GM23338 (cell line): ENCODE measurements around the gene TIMM17B. TPM values are rescaled to one million over a fixed set of nuclear protein-coding genes. Genes with fewer than 3 reads are reported as not detected.

Source experiments
- ATAC-seq: fragments of 200-7000 bp; cut with Tn5 transposase; 3 replicates; pipeline ENCODE4 v1.9.1; 2020
- DNase-seq: peaks from one replicate; pipeline ENCODE4 v3.0.0-alpha.2; 2015; ENCODE audit warnings: low spot score
- H2AFZ ChIP-seq: fragments of 200-600 bp; sonication (generic); 2 replicates; pipeline ENCODE4 v1.8.0; 2016; ENCODE audit warnings: antibody characterized with exemption, mild to moderate bottlenecking, moderate library complexity
- H3F3A ChIP-seq: fragments of 200-600 bp; sonication (generic); replicated peaks from 2 replicates; pipeline ENCODE4 v1.8.0; 2017; ENCODE audit warnings: antibody characterized with exemption, mixed run types, low read depth
- H3K27ac ChIP-seq: fragments of 200-600 bp; sonication (generic); 2 replicates; pipeline ENCODE4 v1.6.1; 2016; ENCODE audit warnings: low read depth
- H3K27me3 ChIP-seq: fragments of 200-600 bp; sonication (generic); 2 replicates; pipeline ENCODE4 v1.8.0; 2016; ENCODE audit warnings: mild to moderate bottlenecking, mixed run types, moderate library complexity; ENCODE audit not compliant: insufficient read depth
- H3K36me3 ChIP-seq: fragments of 200-600 bp; sonication (generic); 2 replicates; pipeline ENCODE4 v1.8.0; 2016; ENCODE audit warnings: mild to moderate bottlenecking; ENCODE audit not compliant: insufficient read depth
- H3K4me1 ChIP-seq: fragments of 200-600 bp; sonication (generic); 2 replicates; pipeline ENCODE4 v1.8.0; 2016; ENCODE audit warnings: mild to moderate bottlenecking, moderate library complexity; ENCODE audit not compliant: insufficient read depth
- H3K4me2 ChIP-seq: fragments of 200-600 bp; sonication (generic); 2 replicates; pipeline ENCODE4 v1.7.1; 2017; ENCODE audit warnings: mixed run types
- H3K4me3 ChIP-seq: fragments of 200-600 bp; sonication (generic); 2 replicates; pipeline ENCODE4 v1.6.1; 2016; ENCODE audit warnings: mixed run types
- H3K79me2 ChIP-seq: fragments of 200-600 bp; sonication (generic); replicated peaks from 2 replicates; pipeline ENCODE4 v1.8.0; 2017; ENCODE audit warnings: mild to moderate bottlenecking; ENCODE audit not compliant: insufficient read depth
- H3K9me2 ChIP-seq: fragments of 200-600 bp; sonication (generic); 2 replicates; pipeline ENCODE4 v1.8.0; 2017; ENCODE audit not compliant: insufficient read depth
- H4K20me1 ChIP-seq: fragments of 200-600 bp; sonication (generic); replicated peaks from 2 replicates; pipeline ENCODE4 v1.8.0; 2017; ENCODE audit warnings: mild to moderate bottlenecking; ENCODE audit not compliant: insufficient read depth
- H3K27ac Mint-ChIP-seq: 2 replicates; pipeline ENCODE4 v1.8.0; 2020; ENCODE audit warnings: inconsistent platforms, mild to moderate bottlenecking, moderate library complexity, mixed read lengths
- H3K27me3 Mint-ChIP-seq: 3 replicates; pipeline ENCODE4 v1.8.0; 2022; ENCODE audit warnings: low read depth, mild to moderate bottlenecking, moderate library complexity, mixed read lengths, inconsistent platforms; ENCODE audit not compliant: insufficient read depth, poor library complexity
- H3K36me3 Mint-ChIP-seq: 3 replicates; pipeline ENCODE4 v1.8.0; 2021; ENCODE audit warnings: low read depth, mild to moderate bottlenecking, inconsistent platforms, moderate library complexity, mixed read lengths
- H3K4me1 Mint-ChIP-seq: 3 replicates; pipeline ENCODE4 v1.8.0; 2020; ENCODE audit warnings: mild to moderate bottlenecking, inconsistent platforms, mixed read lengths
- H3K4me3 Mint-ChIP-seq: 3 replicates; pipeline ENCODE4 v1.8.0; 2021; ENCODE audit warnings: moderate library complexity, mild to moderate bottlenecking, inconsistent platforms, mixed read lengths
- H3K9me3 Mint-ChIP-seq: 3 replicates; pipeline ENCODE4 v1.8.0; 2020; ENCODE audit warnings: moderate library complexity, mild to moderate bottlenecking, inconsistent platforms, mixed read lengths
- CTCF ChIP-seq, 2 experiments: fragments of 200-600 bp in 1 of 2; sonication (generic) in 1 of 2; conservative IDR thresholded peaks; 2 replicates each; pipeline versions ENCODE4 v1.5.1 to v1.6.1; 2016 to 2017; ENCODE audit warnings: antibody characterized with exemption in 2 of 2, low read depth in 2 of 2, mild to moderate bottlenecking in 2 of 2, moderate library complexity in 1 of 2
- EZH2phosphoT487 ChIP-seq: fragments of 200-600 bp; sonication (generic); IDR thresholded peaks from one replicate; pipeline ENCODE4 v1.8.1; 2018; ENCODE audit warnings: antibody characterized with exemption; ENCODE audit not compliant: unreplicated experiment
- JUNB ChIP-seq: IDR thresholded peaks from one replicate; pipeline ENCODE4 v1.6.1; 2016; ENCODE audit warnings: antibody characterized with exemption; ENCODE audit not compliant: unreplicated experiment
- NANOG ChIP-seq: IDR thresholded peaks from 2 replicates; pipeline ENCODE4 v1.6.1; 2016; ENCODE audit warnings: antibody characterized with exemption, borderline replicate concordance
- POLR2AphosphoS5 ChIP-seq: IDR thresholded peaks from 2 replicates; pipeline ENCODE4 v1.6.1; 2016; ENCODE audit warnings: antibody characterized with exemption, low read depth
- STAT1 ChIP-seq: IDR thresholded peaks from one replicate; pipeline ENCODE4 v1.6.1; 2016; ENCODE audit warnings: antibody characterized with exemption; ENCODE audit not compliant: unreplicated experiment
- ZNF114 ChIP-seq: fragments of 250-450 bp; sonication (Bioruptor Pico); IDR thresholded peaks from 2 replicates; pipeline ENCODE4 v1.5.0; 2020; ENCODE audit warnings: mild to moderate bottlenecking, moderate library complexity
- ZNF331 ChIP-seq: fragments of 250-450 bp; sonication (Bioruptor Pico); IDR thresholded peaks from 2 replicates; pipeline ENCODE4 v1.5.0; 2020; ENCODE audit warnings: low read depth, mild to moderate bottlenecking, moderate library complexity
- polyA plus RNA-seq: library from polyadenylated mRNA; unstranded; fragments of >200 nt; fragmentation: Nextera tagmentation; extraction: Ambion mirVana; gene quantifications from 2 replicates; pipeline ENCODE4 v1.2.1, GENCODE V29; 2016
- total RNA-seq: library from RNA; depleted of rRNA; stranded (reverse); fragments of >200 nt; shearing (Covaris generic); gene quantifications from 2 replicates; pipeline ENCODE4 v1.2.3, GENCODE V29; 2014
- TF ChIP-seq, protein P1 (sequence below): fragments of 250-450 bp; sonication (Bioruptor Pico); IDR thresholded peaks from 2 replicates; pipeline ENCODE4 v1.5.0; 2020; ENCODE audit warnings: mild to moderate bottlenecking, moderate library complexity
- TF ChIP-seq, protein P2 (sequence below): IDR thresholded peaks from one replicate; pipeline ENCODE4 v1.6.1; 2018; ENCODE audit warnings: antibody characterized with exemption; ENCODE audit not compliant: unreplicated experiment
- TF ChIP-seq, protein P3 (sequence below): IDR thresholded peaks from 2 replicates; pipeline ENCODE4 v1.6.1; 2016; ENCODE audit warnings: antibody characterized with exemption

TIMM17B gene
- total and polyA plus RNA-seq, 2 experiments from 2014 or later = 67.1 to 147 TPM

GRCh38 chrX:48890934-48891401 lies 6.6 kb downstream of the TIMM17B start (continued):
- no peak for TF ChIP-seq ZNF114 (CRISPR knock-in tag)
- no peak for TF ChIP-seq CTCF (conservative IDR thresholded peaks at IDR 0.05; ENCODE audit: low read depth in 2 of 2)

- Histone ChIP-seq H3K27me3 (no peaks in the 10 kb centered on the region), H3K4me3 (peak overlapping the region; percentile 60), H4K20me1 (no peaks in the 10 kb centered on the region), H2AFZ (no peak overlapping the region), H3K27ac (no peak overlapping the region), H3K4me1 (0 out of 2 replicates have a peak, but pooled peaks cover 3% of the 10 kb centered on the region), H3K79me2 (peaks cover 11% of the 10 kb centered on the region; the same call in 1 of the 2 replicates), H3K36me3 (no peaks in the 10 kb centered on the region; the same call in 1 of the 2 replicates), H3K4me2 (peak overlapping the region; percentile 76), H3F3A (no peaks in the 10 kb centered on the region), H3K9me2 (no peaks in the 10 kb centered on the region)
- peaks cover 2% of the 10 kb centered on the region for H3K27me3 Mint-ChIP-seq
- H3K36me3 Mint-ChIP-seq = peaks cover 19% of the 10 kb centered on the region
- TF ChIP-seq JUNB = no peak
- TF ChIP-seq EZH2phosphoT487 = no peak
- TF ChIP-seq, protein P1, sequence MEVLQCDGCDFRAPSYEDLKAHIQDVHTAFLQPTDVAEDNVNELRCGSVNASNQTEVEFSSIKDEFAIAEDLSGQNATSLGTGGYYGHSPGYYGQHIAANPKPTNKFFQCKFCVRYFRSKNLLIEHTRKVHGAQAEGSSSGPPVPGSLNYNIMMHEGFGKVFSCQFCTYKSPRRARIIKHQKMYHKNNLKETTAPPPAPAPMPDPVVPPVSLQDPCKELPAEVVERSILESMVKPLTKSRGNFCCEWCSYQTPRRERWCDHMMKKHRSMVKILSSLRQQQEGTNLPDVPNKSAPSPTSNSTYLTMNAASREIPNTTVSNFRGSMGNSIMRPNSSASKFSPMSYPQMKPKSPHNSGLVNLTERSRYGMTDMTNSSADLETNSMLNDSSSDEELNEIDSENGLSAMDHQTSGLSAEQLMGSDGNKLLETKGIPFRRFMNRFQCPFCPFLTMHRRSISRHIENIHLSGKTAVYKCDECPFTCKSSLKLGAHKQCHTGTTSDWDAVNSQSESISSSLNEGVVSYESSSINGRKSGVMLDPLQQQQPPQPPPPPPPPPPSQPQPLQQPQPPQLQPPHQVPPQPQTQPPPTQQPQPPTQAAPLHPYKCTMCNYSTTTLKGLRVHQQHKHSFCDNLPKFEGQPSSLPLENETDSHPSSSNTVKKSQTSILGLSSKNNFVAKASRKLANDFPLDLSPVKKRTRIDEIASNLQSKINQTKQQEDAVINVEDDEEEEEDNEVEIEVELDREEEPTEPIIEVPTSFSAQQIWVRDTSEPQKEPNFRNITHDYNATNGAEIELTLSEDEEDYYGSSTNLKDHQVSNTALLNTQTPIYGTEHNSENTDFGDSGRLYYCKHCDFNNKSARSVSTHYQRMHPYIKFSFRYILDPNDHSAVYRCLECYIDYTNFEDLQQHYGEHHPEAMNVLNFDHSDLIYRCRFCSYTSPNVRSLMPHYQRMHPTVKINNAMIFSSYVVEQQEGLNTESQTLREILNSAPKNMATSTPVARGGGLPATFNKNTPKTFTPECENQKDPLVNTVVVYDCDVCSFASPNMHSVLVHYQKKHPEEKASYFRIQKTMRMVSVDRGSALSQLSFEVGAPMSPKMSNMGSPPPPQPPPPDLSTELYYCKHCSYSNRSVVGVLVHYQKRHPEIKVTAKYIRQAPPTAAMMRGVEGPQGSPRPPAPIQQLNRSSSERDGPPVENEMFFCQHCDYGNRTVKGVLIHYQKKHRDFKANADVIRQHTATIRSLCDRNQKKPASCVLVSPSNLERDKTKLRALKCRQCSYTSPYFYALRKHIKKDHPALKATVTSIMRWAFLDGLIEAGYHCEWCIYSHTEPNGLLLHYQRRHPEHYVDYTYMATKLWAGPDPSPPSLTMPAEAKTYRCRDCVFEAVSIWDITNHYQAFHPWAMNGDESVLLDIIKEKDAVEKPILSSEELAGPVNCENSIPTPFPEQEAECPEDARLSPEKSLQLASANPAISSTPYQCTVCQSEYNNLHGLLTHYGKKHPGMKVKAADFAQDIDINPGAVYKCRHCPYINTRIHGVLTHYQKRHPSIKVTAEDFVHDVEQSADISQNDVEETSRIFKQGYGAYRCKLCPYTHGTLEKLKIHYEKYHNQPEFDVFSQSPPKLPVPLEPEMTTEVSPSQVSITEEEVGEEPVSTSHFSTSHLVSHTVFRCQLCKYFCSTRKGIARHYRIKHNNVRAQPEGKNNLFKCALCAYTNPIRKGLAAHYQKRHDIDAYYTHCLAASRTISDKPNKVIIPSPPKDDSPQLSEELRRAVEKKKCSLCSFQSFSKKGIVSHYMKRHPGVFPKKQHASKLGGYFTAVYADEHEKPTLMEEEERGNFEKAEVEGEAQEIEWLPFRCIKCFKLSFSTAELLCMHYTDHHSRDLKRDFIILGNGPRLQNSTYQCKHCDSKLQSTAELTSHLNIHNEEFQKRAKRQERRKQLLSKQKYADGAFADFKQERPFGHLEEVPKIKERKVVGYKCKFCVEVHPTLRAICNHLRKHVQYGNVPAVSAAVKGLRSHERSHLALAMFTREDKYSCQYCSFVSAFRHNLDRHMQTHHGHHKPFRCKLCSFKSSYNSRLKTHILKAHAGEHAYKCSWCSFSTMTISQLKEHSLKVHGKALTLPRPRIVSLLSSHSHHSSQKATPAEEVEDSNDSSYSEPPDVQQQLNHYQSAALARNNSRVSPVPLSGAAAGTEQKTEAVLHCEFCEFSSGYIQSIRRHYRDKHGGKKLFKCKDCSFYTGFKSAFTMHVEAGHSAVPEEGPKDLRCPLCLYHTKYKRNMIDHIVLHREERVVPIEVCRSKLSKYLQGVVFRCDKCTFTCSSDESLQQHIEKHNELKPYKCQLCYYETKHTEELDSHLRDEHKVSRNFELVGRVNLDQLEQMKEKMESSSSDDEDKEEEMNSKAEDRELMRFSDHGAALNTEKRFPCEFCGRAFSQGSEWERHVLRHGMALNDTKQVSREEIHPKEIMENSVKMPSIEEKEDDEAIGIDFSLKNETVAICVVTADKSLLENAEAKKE (CRISPR knock-in tag) = no peak
- TF ChIP-seq, protein P2, sequence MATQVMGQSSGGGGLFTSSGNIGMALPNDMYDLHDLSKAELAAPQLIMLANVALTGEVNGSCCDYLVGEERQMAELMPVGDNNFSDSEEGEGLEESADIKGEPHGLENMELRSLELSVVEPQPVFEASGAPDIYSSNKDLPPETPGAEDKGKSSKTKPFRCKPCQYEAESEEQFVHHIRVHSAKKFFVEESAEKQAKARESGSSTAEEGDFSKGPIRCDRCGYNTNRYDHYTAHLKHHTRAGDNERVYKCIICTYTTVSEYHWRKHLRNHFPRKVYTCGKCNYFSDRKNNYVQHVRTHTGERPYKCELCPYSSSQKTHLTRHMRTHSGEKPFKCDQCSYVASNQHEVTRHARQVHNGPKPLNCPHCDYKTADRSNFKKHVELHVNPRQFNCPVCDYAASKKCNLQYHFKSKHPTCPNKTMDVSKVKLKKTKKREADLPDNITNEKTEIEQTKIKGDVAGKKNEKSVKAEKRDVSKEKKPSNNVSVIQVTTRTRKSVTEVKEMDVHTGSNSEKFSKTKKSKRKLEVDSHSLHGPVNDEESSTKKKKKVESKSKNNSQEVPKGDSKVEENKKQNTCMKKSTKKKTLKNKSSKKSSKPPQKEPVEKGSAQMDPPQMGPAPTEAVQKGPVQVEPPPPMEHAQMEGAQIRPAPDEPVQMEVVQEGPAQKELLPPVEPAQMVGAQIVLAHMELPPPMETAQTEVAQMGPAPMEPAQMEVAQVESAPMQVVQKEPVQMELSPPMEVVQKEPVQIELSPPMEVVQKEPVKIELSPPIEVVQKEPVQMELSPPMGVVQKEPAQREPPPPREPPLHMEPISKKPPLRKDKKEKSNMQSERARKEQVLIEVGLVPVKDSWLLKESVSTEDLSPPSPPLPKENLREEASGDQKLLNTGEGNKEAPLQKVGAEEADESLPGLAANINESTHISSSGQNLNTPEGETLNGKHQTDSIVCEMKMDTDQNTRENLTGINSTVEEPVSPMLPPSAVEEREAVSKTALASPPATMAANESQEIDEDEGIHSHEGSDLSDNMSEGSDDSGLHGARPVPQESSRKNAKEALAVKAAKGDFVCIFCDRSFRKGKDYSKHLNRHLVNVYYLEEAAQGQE = no peak
- no peak for TF ChIP-seq POLR2AphosphoS5
- TF ChIP-seq ZNF331 (CRISPR knock-in tag) = no peak
- TF ChIP-seq NANOG = no peak
- no peak for TF ChIP-seq STAT1
- TF ChIP-seq, protein P3, sequence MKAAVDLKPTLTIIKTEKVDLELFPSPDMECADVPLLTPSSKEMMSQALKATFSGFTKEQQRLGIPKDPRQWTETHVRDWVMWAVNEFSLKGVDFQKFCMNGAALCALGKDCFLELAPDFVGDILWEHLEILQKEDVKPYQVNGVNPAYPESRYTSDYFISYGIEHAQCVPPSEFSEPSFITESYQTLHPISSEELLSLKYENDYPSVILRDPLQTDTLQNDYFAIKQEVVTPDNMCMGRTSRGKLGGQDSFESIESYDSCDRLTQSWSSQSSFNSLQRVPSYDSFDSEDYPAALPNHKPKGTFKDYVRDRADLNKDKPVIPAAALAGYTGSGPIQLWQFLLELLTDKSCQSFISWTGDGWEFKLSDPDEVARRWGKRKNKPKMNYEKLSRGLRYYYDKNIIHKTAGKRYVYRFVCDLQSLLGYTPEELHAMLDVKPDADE = no peak
- peak overlapping the region; percentile 69 for H3K4me3 Mint-ChIP-seq
- H3K9me3 Mint-ChIP-seq = no peaks in the 10 kb centered on the region
- peak; percentile 35 for DNase-seq
- H3K27ac Mint-ChIP-seq = no peak overlapping the region
- H3K4me1 Mint-ChIP-seq = peaks cover 10% of the 10 kb centered on the region
- peak; percentile 21 for ATAC-seq
These were observed 7.2 kb downstream of the TIMM17B start for GRCh38 chrX:48890296-48890925.
